Fibroblast of lung (primary cell): ENCODE measurements around the gene EFCAB6. TPM values are rescaled to one million over a fixed set of nuclear protein-coding genes. Genes with fewer than 3 reads are reported as not detected.

Source experiments
- DNase-seq, 2 donors: peaks; one replicate each; pipeline versions ENCODE4 v3.0.0 to v3.0.0-alpha.2; 2010; ENCODE audit warnings: low read depth in 2 of 2
- H2AFZ ChIP-seq: 2 replicates; pipeline ENCODE4 v1.5.1; 2012; ENCODE audit warnings: low read length, control low read depth, inconsistent platforms
- H3K27ac ChIP-seq: 2 replicates; pipeline ENCODE4 v1.5.1; 2011; ENCODE audit warnings: low read length, control low read depth; ENCODE audit not compliant: insufficient read depth
- H3K27me3 ChIP-seq: 2 replicates; pipeline ENCODE4 v1.5.1; 2011; ENCODE audit warnings: mild to moderate bottlenecking, low read length; ENCODE audit not compliant: control insufficient read depth, insufficient read depth
- H3K36me3 ChIP-seq: 2 replicates; pipeline ENCODE4 v1.5.1; 2011; ENCODE audit warnings: low read length; ENCODE audit not compliant: control insufficient read depth, insufficient read depth
- H3K4me1 ChIP-seq: 2 replicates; pipeline ENCODE4 v1.5.1; 2011; ENCODE audit warnings: low read length; ENCODE audit not compliant: control insufficient read depth, insufficient read depth; ENCODE audit errors: extremely low read depth
- H3K4me2 ChIP-seq: 2 replicates; pipeline ENCODE4 v1.5.1; 2011; ENCODE audit warnings: low read length, control low read depth; ENCODE audit not compliant: insufficient read depth; ENCODE audit errors: extremely low read depth
- H3K4me3 ChIP-seq, 4 experiments: fragments of 200-600 bp in 1 of 4; sonication (generic) in 1 of 4; replicated peaks in 1 of 4; 2 replicates each; pipeline ENCODE4 v1.5.1; 2011 to 2016; ENCODE audit warnings: low read length in 4 of 4, low read depth in 3 of 4, mild to moderate bottlenecking in 3 of 4, control low read depth in 2 of 4, inconsistent platforms in 1 of 4, mixed read lengths in 1 of 4; ENCODE audit not compliant: insufficient read depth in 1 of 4; ENCODE audit errors: control extremely low read depth in 1 of 4
- H3K79me2 ChIP-seq: 2 replicates; pipeline ENCODE4 v1.5.1; 2012; ENCODE audit warnings: mild to moderate bottlenecking, low read length, inconsistent platforms; ENCODE audit not compliant: control insufficient read depth, insufficient read depth
- H3K9ac ChIP-seq: 2 replicates; pipeline ENCODE4 v1.5.1; 2011; ENCODE audit warnings: mild to moderate bottlenecking, low read length, control low read depth; ENCODE audit not compliant: insufficient read depth
- H3K9me3 ChIP-seq: 2 replicates; pipeline ENCODE4 v1.5.1; 2012; ENCODE audit warnings: low read depth, low read length; ENCODE audit not compliant: control insufficient read depth, insufficient read depth
- H4K20me1 ChIP-seq: 2 replicates; pipeline ENCODE4 v1.5.1; 2011; ENCODE audit warnings: low read length; ENCODE audit not compliant: control insufficient read depth, insufficient read depth; ENCODE audit errors: extremely low read depth
- EZH2 ChIP-seq: IDR thresholded peaks from 2 replicates; pipeline ENCODE4 v1.5.1; 2012; ENCODE audit warnings: low read length, control low read depth, mild to moderate bottlenecking; ENCODE audit errors: missing control alignments
- polyA plus RNA-seq, 2 donors: library from polyadenylated mRNA; depleted of rRNA in 1 of 2; stranded (reverse) in 1 of 2; unstranded in 1 of 2; fragments of >200 nt; gene quantifications; 2 replicates each; pipeline ENCODE4 v1.2.1, GENCODE V29; 2011 to 2012; ENCODE audit warnings: missing spikeins in 1 of 2
- total RNA-seq: library from RNA; depleted of rRNA; stranded (reverse); fragments of >200 nt; gene quantifications from 2 replicates; pipeline ENCODE4 v1.2.1, GENCODE V29; 2014
- TF ChIP-seq, protein P1 (sequence below), 2 donors: IDR thresholded peaks in 1 of 2; conservative IDR thresholded peaks in 1 of 2; 1 replicate in 1 of 2; 2 replicates in 1 of 2; pipeline ENCODE4 v1.5.1; 2011 to 2012; ENCODE audit warnings: low read length in 2 of 2, control low read depth in 1 of 2, inconsistent platforms in 1 of 2, low read depth in 1 of 2, mild to moderate bottlenecking in 1 of 2

EFCAB6 gene
- total and polyA plus RNA-seq, 2 donors (not counting 1 experiment from before 2014, with no cell fraction given): 1.0 to 1.5 TPM

DNA sequence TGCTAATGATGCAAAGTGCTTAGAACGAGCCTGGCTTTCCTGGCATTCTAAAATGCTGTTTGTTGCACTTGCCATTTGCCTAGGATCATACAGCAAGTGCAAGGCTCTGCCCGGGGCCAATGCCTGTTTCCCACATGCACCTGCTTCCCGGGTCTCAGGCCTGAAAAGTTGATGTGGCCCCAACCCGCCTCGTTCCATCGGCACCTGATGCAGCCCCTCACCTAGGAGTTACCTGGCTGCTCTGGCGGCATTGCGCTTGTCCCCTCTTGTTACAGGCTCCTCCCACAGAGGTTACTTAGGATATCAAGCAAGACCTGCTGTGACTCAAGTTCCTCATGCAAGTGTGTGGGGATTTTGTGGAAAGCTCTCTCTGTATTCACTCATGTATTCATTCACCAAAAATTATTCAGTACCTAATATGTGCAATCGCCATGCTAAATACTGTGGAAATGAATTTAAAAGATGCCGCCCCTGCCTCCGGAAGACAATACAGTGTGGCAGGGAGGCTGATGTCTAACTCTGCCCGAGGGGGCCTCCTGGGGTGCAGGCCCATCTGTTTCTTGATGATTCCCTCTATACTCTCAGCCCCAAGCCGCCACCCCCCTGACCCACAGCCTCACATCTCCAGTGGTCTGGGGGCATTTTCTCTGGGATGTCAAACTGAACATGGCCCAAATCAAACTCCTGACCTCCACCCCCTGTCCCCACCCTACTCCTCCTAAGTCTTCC, 184.5 kb downstream of the EFCAB6 start:
- no peaks in the 10 kb centered on the region for H3K79me2 ChIP-seq
- no peak for DNase-seq
- no peak overlapping the region for H3K9ac ChIP-seq

DNA sequence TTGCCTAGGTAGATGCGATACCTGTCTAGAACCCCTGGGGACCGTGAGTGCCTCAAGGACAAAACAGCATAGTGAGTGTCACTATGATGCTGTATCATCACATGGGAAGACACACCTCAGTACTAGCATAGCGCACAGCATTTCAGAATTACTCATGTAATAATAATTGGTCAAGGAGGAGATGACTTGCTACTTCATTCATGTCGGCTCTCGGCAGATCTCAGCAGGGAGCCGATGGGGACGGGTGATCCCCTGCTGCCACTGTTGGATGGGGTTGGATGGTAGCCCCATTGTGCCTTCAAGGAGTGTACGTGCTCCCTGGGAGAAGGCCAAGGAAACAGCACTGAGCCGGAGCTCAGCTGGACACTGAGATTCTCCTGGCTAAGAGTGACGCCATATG, 186.9 kb downstream of the EFCAB6 start:
- no peaks in the 10 kb centered on the region for H3K9me3 ChIP-seq
- peak in 1 of 2 donors; percentile 38 for DNase-seq
- no peak overlapping the region for H3K4me3 ChIP-seq
- no peak overlapping the region for H3K9ac ChIP-seq
- H4K20me1 ChIP-seq: no peaks in the 10 kb centered on the region
- H2AFZ ChIP-seq: no peak overlapping the region
- no peaks in the 10 kb centered on the region for H3K4me1 ChIP-seq
- no peak overlapping the region for H3K27ac ChIP-seq
- H3K36me3 ChIP-seq: no peaks in the 10 kb centered on the region
- H3K4me2 ChIP-seq: no peak overlapping the region
- peaks cover 2% of the 10 kb centered on the region for H3K27me3 ChIP-seq
- no peaks in the 10 kb centered on the region for H3K79me2 ChIP-seq
- TF ChIP-seq, protein P1, sequence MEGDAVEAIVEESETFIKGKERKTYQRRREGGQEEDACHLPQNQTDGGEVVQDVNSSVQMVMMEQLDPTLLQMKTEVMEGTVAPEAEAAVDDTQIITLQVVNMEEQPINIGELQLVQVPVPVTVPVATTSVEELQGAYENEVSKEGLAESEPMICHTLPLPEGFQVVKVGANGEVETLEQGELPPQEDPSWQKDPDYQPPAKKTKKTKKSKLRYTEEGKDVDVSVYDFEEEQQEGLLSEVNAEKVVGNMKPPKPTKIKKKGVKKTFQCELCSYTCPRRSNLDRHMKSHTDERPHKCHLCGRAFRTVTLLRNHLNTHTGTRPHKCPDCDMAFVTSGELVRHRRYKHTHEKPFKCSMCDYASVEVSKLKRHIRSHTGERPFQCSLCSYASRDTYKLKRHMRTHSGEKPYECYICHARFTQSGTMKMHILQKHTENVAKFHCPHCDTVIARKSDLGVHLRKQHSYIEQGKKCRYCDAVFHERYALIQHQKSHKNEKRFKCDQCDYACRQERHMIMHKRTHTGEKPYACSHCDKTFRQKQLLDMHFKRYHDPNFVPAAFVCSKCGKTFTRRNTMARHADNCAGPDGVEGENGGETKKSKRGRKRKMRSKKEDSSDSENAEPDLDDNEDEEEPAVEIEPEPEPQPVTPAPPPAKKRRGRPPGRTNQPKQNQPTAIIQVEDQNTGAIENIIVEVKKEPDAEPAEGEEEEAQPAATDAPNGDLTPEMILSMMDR (conservative IDR thresholded peaks at IDR 0.05 in 1 of 2, IDR thresholded peaks at IDR 0.05 in 1 of 2; ENCODE audit: low read depth in 1 of 2, low read length in 2 of 2): no peak
- no peak for TF ChIP-seq EZH2

More for the DNA sequence above, 184.5 kb downstream of the EFCAB6 start:
- Histone ChIP-seq H3K4me2 (no peak overlapping the region), H2AFZ (no peak overlapping the region), H3K9me3 (no peaks in the 10 kb centered on the region), H3K4me3 (no peak overlapping the region), H3K27ac (no peak overlapping the region), H3K27me3 (peaks cover 2% of the 10 kb centered on the region), H4K20me1 (no peaks in the 10 kb centered on the region), H3K4me1 (no peaks in the 10 kb centered on the region), H3K36me3 (no peaks in the 10 kb centered on the region)
- no peak for TF ChIP-seq EZH2
- TF ChIP-seq, protein P1 (conservative IDR thresholded peaks at IDR 0.05 in 1 of 2, IDR thresholded peaks at IDR 0.05 in 1 of 2; ENCODE audit: low read depth in 1 of 2, low read length in 2 of 2): no peak

DNA sequence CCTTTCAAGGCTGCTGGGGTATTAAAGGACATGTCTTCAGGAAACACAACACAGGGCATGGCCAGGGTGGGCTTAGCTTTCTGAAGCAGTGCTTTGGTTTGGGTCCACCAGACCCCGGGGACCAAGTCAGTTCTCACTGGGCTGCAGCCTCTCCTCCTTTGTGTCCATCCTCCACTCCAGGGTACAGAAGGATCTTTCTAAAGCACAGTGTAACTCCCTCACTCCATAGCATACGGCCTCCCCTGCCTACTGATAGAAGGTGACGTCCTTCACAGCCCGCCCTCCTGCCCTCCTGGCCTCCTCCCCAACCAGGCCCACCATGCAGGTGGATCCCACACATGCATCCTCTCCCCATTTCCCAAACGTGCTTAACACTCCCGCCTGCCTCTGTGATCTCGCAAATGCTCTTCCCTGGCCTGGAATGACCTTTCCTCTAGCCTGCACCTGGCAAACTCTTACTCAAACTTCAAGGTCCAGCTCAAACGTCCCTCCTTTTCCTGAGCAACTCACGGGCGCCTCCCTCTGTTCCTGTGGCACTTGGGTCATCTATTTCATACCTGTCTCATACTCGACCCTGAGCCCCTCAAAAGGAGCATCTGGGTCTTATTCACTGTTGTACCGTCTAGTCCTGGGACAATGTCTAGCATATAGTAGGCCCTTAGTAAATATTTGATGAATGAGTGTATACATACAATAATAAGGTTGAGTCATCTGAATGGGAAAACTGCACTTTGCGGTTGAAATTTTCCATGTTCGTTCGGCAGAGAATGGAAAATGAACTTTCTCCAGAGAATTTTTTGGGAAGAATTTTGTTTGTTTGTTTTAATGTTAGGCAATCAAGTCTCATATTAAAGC, 187.7 kb downstream of the EFCAB6 start:
- Histone ChIP-seq H3K79me2 (no peaks in the 10 kb centered on the region), H3K27ac (no peak overlapping the region), H3K36me3 (no peaks in the 10 kb centered on the region), H3K27me3 (peaks cover 2% of the 10 kb centered on the region), H2AFZ (no peak overlapping the region), H4K20me1 (no peaks in the 10 kb centered on the region), H3K4me3 (no peak overlapping the region), H3K9me3 (no peaks in the 10 kb centered on the region), H3K4me2 (no peak overlapping the region), H3K4me1 (no peaks in the 10 kb centered on the region), H3K9ac (no peak overlapping the region)
- TF ChIP-seq, protein P1 (conservative IDR thresholded peaks at IDR 0.05 in 1 of 2, IDR thresholded peaks at IDR 0.05 in 1 of 2; ENCODE audit: low read depth in 1 of 2, low read length in 2 of 2): no peak
- no peak for TF ChIP-seq EZH2
- DNase-seq: peak in 1 of 2 donors; percentile 70
